ENCODE data around the gene ITGA3. TPM values are rescaled to one million over a fixed set of nuclear protein-coding genes. Genes with fewer than 3 reads are reported as not detected.

The ITGA3 gene
- total RNA-seq, 1 experiment from 2014 or later, result 392 TPM

GRCh38 chr17:50079334-50080095 lies 23.6 kb downstream of the ITGA3 start:
- no TSS peak for BruUV-seq (replicated peaks)
- peak overlapping the region; percentile 42 for H3K27ac ChIP-seq (ENCODE audit: low read depth, low read length)

More at GRCh38 chr17:50079334-50080095, 23.6 kb downstream of the ITGA3 start:
- TF ChIP-seq MAX (IDR thresholded peaks at IDR 0.05) (peak; percentile 48; the same call in 1 of the 2 replicates), REST (IDR thresholded peaks at IDR 0.05; ENCODE audit: low read depth) (no peak), CTCF (IDR thresholded peaks at IDR 0.05 in 2 of 3, conservative IDR thresholded peaks at IDR 0.05 in 1 of 3; ENCODE audit: borderline replicate concordance in 1 of 3, insufficient read depth in 1 of 3, low read depth in 2 of 3, low read length in 2 of 3) (peak; percentile 100), YY1 (IDR thresholded peaks at IDR 0.05; ENCODE audit: extremely low read depth, insufficient replicate concordance, low read depth, low read length) (peak; percentile 69), ELF1 (IDR thresholded peaks at IDR 0.05; ENCODE audit: borderline replicate concordance, low read depth) (no peak), CEBPB (IDR thresholded peaks at IDR 0.05; ENCODE audit: low read depth) (no peak), POLR2AphosphoS5 (IDR thresholded peaks at IDR 0.05; ENCODE audit: low read depth, low read length) (peak; percentile 58; the same call in 1 of the 2 replicates), SP1 (IDR thresholded peaks at IDR 0.05; ENCODE audit: low read depth) (peak; percentile 42; the same call in 1 of the 2 replicates), EZH2 (IDR thresholded peaks at IDR 0.05) (no peak), SIN3A (IDR thresholded peaks at IDR 0.05; ENCODE audit: low read depth) (no peak), ZFX (IDR thresholded peaks at IDR 0.05) (no peak), FOSL1 (IDR thresholded peaks at IDR 0.05; ENCODE audit: low read depth) (no peak), RAD21 (IDR thresholded peaks at IDR 0.05; ENCODE audit: low read depth) (peak; percentile 83), CBX3 (IDR thresholded peaks at IDR 0.05; ENCODE audit: low read depth) (peak; percentile 94; the same call in 1 of the 2 replicates)
- peak; percentile 93 for ATAC-seq
- H3K9ac ChIP-seq (ENCODE audit: low read length), result no peak overlapping the region
- intact Hi-C loops (cut with micrococcal nuclease), result no loop called here
- ChIA-PET CTCF (interaction anchor here (0.7 to 3.5 kb wide), 19 partner anchors 9 to 72 kb away, joined by 3 to 38 read pairs (median 4); partner anchors contain the start of gene ITGA3), POLR2A (interaction anchor here (1.1 to 1.4 kb wide), 2 partner anchors 12 to 18 kb away, joined by 4 to 7 read pairs; no protein-coding TSS in a partner anchor), RAD21 (ENCODE audit: low non-redundant PET in 1 of 2, low total read pairs in 2 of 2, uncharacterized antibody in 2 of 2, unreplicated experiment in 2 of 2) (interaction anchor here (0.7 to 1.4 kb wide), 6 partner anchors 14 to 53 kb away, joined by 3 to 5 read pairs (median 4); partner anchors contain the start of gene ITGA3 (in 1 of the 2))
- no peak overlapping the region for H3K4me3 ChIP-seq (replicated peaks in 1 of 2; ENCODE audit: low read depth in 1 of 2, low read length in 2 of 2)
- H3K9me3 ChIP-seq (ENCODE audit: control insufficient read depth in 1 of 2, insufficient read depth in 1 of 2, low read depth in 1 of 2, low read length in 2 of 2), result no peaks in the 10 kb centered on the region
- H3K4me1 ChIP-seq (ENCODE audit: control insufficient read depth in 1 of 2, insufficient read depth in 2 of 2, low read length in 2 of 2), result peaks cover 6 to 16% of the 10 kb centered on the region in 2 experiments; a peak in 2 of 4 replicates
- no peak overlapping the region for H2AFZ ChIP-seq (ENCODE audit: low read depth, low read length, poor library complexity, severe bottlenecking)
- no peaks in the 10 kb centered on the region for H3K9me2 ChIP-seq (ENCODE audit: insufficient read depth)
- H4K20me1 ChIP-seq (ENCODE audit: insufficient read depth), result peaks cover 5% of the 10 kb centered on the region; the same call in 1 of the 2 replicates
- peaks cover 38% of the 10 kb centered on the region; the same call in 1 of the 2 replicates for H3K79me2 ChIP-seq (ENCODE audit: insufficient read depth, low read length)
- H3K27me3 ChIP-seq (ENCODE audit: insufficient read depth, low read length), result no peaks in the 10 kb centered on the region
- peak; percentile 65 for DNase-seq (ENCODE audit: low read depth, low spot score)
- peaks cover 86 to 89% of the 10 kb centered on the region in 2 experiments for H3K36me3 ChIP-seq (ENCODE audit: control insufficient read depth in 1 of 2, insufficient read depth in 2 of 2, low read length in 2 of 2)
- H3K4me2 ChIP-seq (ENCODE audit: low read length), result 0 out of 2 replicates have a peak overlapping the region, but pooled peaks have one; percentile 6
